HepG2 (cell line): Measurements from ENCODE around the gene SLC38A3. TPM values are rescaled to one million over a fixed set of nuclear protein-coding genes. Genes with fewer than 3 reads are reported as not detected.

ENCODE experiments used
- ARNT ChIP-seq: fragments of 450-650 bp; IDR thresholded peaks from 2 replicates; pipeline ENCODE4 v1.6.1; 2017
- DNMT3B ChIP-seq: conservative IDR thresholded peaks from 2 replicates; pipeline ENCODE4 v1.6.1; 2016; ENCODE audit warnings: missing biosample characterization, control low read depth
- E2F5 ChIP-seq: sonication (generic); formaldehyde crosslinking; conservative IDR thresholded peaks from 2 replicates; pipeline ENCODE4 v1.4.0; 2020; ENCODE audit warnings: missing genetic modification reagents
- HNF1A ChIP-seq, 2 experiments: sonication (generic) in 1 of 2; formaldehyde crosslinking in 1 of 2; IDR thresholded peaks; 2 replicates each; pipeline versions ENCODE4 v1.4.0 to v1.6.1; 2016 to 2020; ENCODE audit warnings: borderline replicate concordance in 1 of 2, low read depth in 1 of 2, mild to moderate bottlenecking in 1 of 2, missing genetic modification reagents in 1 of 2
- HOXD1 ChIP-seq: sonication (generic); formaldehyde crosslinking; IDR thresholded peaks from 2 replicates; pipeline ENCODE4 v1.5.0; 2020; ENCODE audit warnings: missing genetic modification reagents
- MZF1 ChIP-seq: sonication (generic); formaldehyde crosslinking; IDR thresholded peaks from 2 replicates; pipeline ENCODE4 v1.8.1; 2023; ENCODE audit warnings: mild to moderate bottlenecking, missing genetic modification reagents, borderline replicate concordance
- NAIF1 ChIP-seq: sonication (generic); formaldehyde crosslinking; IDR thresholded peaks from 2 replicates; pipeline ENCODE4 v1.5.0; 2020; ENCODE audit warnings: mild to moderate bottlenecking, missing genetic modification reagents, borderline replicate concordance
- NFE2 ChIP-seq: sonication (generic); formaldehyde crosslinking; IDR thresholded peaks from 2 replicates; pipeline ENCODE4 v1.4.0; 2020; ENCODE audit warnings: missing genetic modification reagents
- RELA ChIP-seq: sonication (generic); formaldehyde crosslinking; IDR thresholded peaks from 2 replicates; pipeline ENCODE4 v1.4.0; 2020; ENCODE audit warnings: missing genetic modification reagents
- RFX1 ChIP-seq: fragments of 450-650 bp; IDR thresholded peaks from 2 replicates; pipeline ENCODE4 v1.6.1; 2017
- SIX1 ChIP-seq: sonication (generic); formaldehyde crosslinking; IDR thresholded peaks from 2 replicates; pipeline ENCODE4 v1.4.0; 2020; ENCODE audit warnings: missing genetic modification reagents, borderline replicate concordance
- SOX13 ChIP-seq, 3 experiments: fragments of 450-650 bp in 1 of 3; sonication (generic) in 1 of 3; formaldehyde crosslinking in 1 of 3; IDR thresholded peaks in 2 of 3; conservative IDR thresholded peaks in 1 of 3; 2 replicates each; pipeline versions ENCODE4 v1.5.0 to v1.6.1; 2016 to 2020; ENCODE audit warnings: antibody characterized with exemption in 1 of 3, mild to moderate bottlenecking in 1 of 3, missing compliant biosample characterization in 1 of 3, missing genetic modification reagents in 1 of 3, moderate library complexity in 1 of 3
- SOX6 ChIP-seq, 2 experiments: fragments of 450-650 bp in 1 of 2; sonication (generic) in 1 of 2; formaldehyde crosslinking in 1 of 2; IDR thresholded peaks; 2 replicates each; pipeline versions ENCODE4 v1.4.0 to v1.6.1; 2017 to 2020; ENCODE audit warnings: antibody characterized with exemption in 1 of 2, mild to moderate bottlenecking in 1 of 2, missing genetic modification reagents in 1 of 2
- STAG1 ChIP-seq: sonication (generic); formaldehyde crosslinking; IDR thresholded peaks from 2 replicates; pipeline ENCODE4 v1.4.0; 2020; ENCODE audit warnings: missing genetic modification reagents
- TEF ChIP-seq: sonication (generic); formaldehyde crosslinking; IDR thresholded peaks from 2 replicates; pipeline ENCODE4 v1.5.0; 2020; ENCODE audit warnings: missing genetic modification reagents
- ZNF639 ChIP-seq: conservative IDR thresholded peaks from 2 replicates; pipeline ENCODE4 v1.6.1; 2018; ENCODE audit warnings: missing genetic modification reagents
- polyA plus RNA-seq, 8 experiments: library from polyadenylated mRNA; depleted of rRNA in 3 of 8; stranded (reverse) in 7 of 8; unstranded in 1 of 8; fragments of >200 nt; fragmentation: Illumina TruSeq in 4 of 8; extraction: Trizol in 4 of 8; gene quantifications; 2 replicates each; pipeline versions ENCODE4 v1.2.1 to v1.2.3, GENCODE V29; 2011 to 2016; ENCODE audit warnings: low read depth in 4 of 8, missing spikeins in 1 of 8, mixed read lengths in 1 of 8; ENCODE audit not compliant: insufficient read depth in 1 of 8
- total RNA-seq, 5 experiments: library from RNA; depleted of rRNA; stranded (reverse); fragments of >200 nt; fragmentation: Illumina TruSeq; extraction: Trizol; gene quantifications; 2 replicates each; pipeline ENCODE4 v1.2.3, GENCODE V29; 2016; ENCODE audit warnings: low read depth in 1 of 5
- TF ChIP-seq, protein P1 (sequence below): fragments of 450-650 bp; IDR thresholded peaks from 2 replicates; pipeline ENCODE4 v1.6.1; 2016
- TF ChIP-seq, protein P2 (sequence below): sonication (generic); formaldehyde crosslinking; conservative IDR thresholded peaks from 2 replicates; pipeline ENCODE4 v1.8.0; 2022; ENCODE audit warnings: missing genetic modification reagents

Gene SLC38A3
- total and polyA plus RNA-seq, 2 of the 13 experiments (the other 11 are each of a cell fraction or from before 2014, with no cell fraction given): 29.8 to 164 TPM

- no peak for TF ChIP-seq HNF1A (IDR thresholded peaks at IDR 0.05; ENCODE audit: low read depth)
- TF ChIP-seq HNF1A (CRISPR knock-in tag; IDR thresholded peaks at IDR 0.05; ENCODE audit: borderline replicate concordance): peak; percentile 55; the same call in 1 of the 2 replicates
- TF ChIP-seq, protein P1, sequence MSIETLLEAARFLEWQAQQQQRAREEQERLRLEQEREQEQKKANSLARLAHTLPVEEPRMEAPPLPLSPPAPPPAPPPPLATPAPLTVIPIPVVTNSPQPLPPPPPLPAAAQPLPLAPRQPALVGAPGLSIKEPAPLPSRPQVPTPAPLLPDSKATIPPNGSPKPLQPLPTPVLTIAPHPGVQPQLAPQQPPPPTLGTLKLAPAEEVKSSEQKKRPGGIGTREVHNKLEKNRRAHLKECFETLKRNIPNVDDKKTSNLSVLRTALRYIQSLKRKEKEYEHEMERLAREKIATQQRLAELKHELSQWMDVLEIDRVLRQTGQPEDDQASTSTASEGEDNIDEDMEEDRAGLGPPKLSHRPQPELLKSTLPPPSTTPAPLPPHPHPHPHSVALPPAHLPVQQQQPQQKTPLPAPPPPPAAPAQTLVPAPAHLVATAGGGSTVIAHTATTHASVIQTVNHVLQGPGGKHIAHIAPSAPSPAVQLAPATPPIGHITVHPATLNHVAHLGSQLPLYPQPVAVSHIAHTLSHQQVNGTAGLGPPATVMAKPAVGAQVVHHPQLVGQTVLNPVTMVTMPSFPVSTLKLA: no peak
- no peak; the same call in 1 of the 2 replicates for TF ChIP-seq E2F5 (CRISPR knock-in tag)
- TF ChIP-seq SOX13 (IDR thresholded peaks at IDR 0.05): no peak
- peak in 1 of 2 experiments; percentile 81; a peak in 2 of 4 replicates for TF ChIP-seq SOX13 (CRISPR knock-in tag; conservative IDR thresholded peaks at IDR 0.05 in 1 of 2, IDR thresholded peaks at IDR 0.05 in 1 of 2)
- TF ChIP-seq TEF (CRISPR knock-in tag): no peak
- no peak for TF ChIP-seq STAG1 (CRISPR knock-in tag)
- TF ChIP-seq MZF1 (CRISPR knock-in tag): no peak
- TF ChIP-seq NFE2 (CRISPR knock-in tag): no peak
- TF ChIP-seq NAIF1 (CRISPR knock-in tag): no peak
- TF ChIP-seq ZNF639 (CRISPR knock-in tag): no peak
- TF ChIP-seq RFX1: no peak; the same call in 1 of the 2 replicates
- no peak for TF ChIP-seq RELA (CRISPR knock-in tag)
- TF ChIP-seq DNMT3B (CRISPR knock-in tag): no peak
- TF ChIP-seq SOX6 (IDR thresholded peaks at IDR 0.05): no peak
- TF ChIP-seq SOX6 (CRISPR knock-in tag; IDR thresholded peaks at IDR 0.05): peak; percentile 81
- TF ChIP-seq, protein P2, sequence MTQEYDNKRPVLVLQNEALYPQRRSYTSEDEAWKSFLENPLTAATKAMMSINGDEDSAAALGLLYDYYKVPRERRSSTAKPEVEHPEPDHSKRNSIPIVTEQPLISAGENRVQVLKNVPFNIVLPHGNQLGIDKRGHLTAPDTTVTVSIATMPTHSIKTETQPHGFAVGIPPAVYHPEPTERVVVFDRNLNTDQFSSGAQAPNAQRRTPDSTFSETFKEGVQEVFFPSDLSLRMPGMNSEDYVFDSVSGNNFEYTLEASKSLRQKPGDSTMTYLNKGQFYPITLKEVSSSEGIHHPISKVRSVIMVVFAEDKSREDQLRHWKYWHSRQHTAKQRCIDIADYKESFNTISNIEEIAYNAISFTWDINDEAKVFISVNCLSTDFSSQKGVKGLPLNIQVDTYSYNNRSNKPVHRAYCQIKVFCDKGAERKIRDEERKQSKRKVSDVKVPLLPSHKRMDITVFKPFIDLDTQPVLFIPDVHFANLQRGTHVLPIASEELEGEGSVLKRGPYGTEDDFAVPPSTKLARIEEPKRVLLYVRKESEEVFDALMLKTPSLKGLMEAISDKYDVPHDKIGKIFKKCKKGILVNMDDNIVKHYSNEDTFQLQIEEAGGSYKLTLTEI (CRISPR knock-in tag): no peak
- TF ChIP-seq ARNT: no peak
- TF ChIP-seq HOXD1 (CRISPR knock-in tag): no peak
- no peak for TF ChIP-seq SIX1 (CRISPR knock-in tag)
These were observed 1.8 kb upstream of the SLC38A3 start (continued) for GRCh38 chr3:50203113-50203808.
